ENCODE data around the gene TOR2A. TPM values are rescaled to one million over a fixed set of nuclear protein-coding genes. Genes with fewer than 3 reads are reported as not detected.

TOR2A gene
- total and polyA plus RNA-seq, 2 donors (not counting 3 experiments of a cell fraction or from before 2014, with no cell fraction given), result 19.3 to 23.9 TPM

DNA sequence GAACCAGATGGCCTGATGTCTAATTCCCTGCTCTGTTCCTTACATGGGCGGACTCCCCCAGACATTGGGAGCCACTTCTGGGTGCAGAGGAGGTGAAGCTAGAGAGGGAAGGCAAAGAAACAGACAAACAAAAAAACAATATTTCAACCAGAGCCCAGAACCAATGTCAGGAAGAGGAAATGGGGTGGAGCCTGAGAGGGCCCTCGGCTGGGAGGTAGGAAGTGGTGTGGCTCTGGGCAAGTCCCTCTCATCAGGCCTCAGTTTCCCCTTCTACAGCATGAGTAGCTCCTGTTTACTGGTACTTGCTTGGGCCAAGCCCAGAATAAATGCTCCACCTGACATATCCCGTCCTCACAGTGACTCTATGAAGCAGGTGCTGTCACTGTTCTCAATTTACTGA, 32.3 kb upstream of the TOR2A start:
- Histone ChIP-seq H3K79me2 (ENCODE audit: control insufficient read depth, insufficient read depth, low read length) (peaks cover 57% of the 10 kb centered on the region), H4K20me1 (replicated peaks; ENCODE audit: control insufficient read depth, extremely low read depth, insufficient read depth, low read length) (no peaks in the 10 kb centered on the region), H3K4me1 (ENCODE audit: control insufficient read depth, extremely low read depth, insufficient read depth, low read length) (peaks cover 71% of the 10 kb centered on the region), H3K27me3 (ENCODE audit: control insufficient read depth in 2 of 2, insufficient read depth in 2 of 2, low read length in 2 of 2) (no peaks in the 10 kb centered on the region), H3K9ac (replicated peaks; ENCODE audit: extremely low read depth, insufficient read depth, low read length) (peak overlapping the region; percentile 91), H2AFZ (ENCODE audit: low read depth, low read length) (no peak overlapping the region), H3K36me3 (ENCODE audit: control insufficient read depth in 2 of 2, extremely low read depth in 1 of 2, insufficient read depth in 2 of 2, low read length in 2 of 2) (peaks cover 9 to 12% of the 10 kb centered on the region in 2 experiments), H3K9me1 (replicated peaks; ENCODE audit: control insufficient read depth, extremely low read depth, insufficient read depth, low read length) (no peaks in the 10 kb centered on the region), H3K4me2 (ENCODE audit: insufficient read depth, low read length) (peak overlapping the region; percentile 53), H3K9me3 (replicated peaks; ENCODE audit: control insufficient read depth, insufficient read depth, low read length) (no peaks in the 10 kb centered on the region), H3K27ac (ENCODE audit: insufficient read depth, low read depth, low read length) (peak overlapping the region; percentile 96), H3K4me3 (replicated peaks in 1 of 3; ENCODE audit: insufficient read depth in 1 of 3, low read depth in 1 of 3, low read length in 3 of 3) (peak overlapping the region in 2 of 3 experiments; percentile 26 to 65)
- peak; percentile 41 for DNase-seq (ENCODE audit: low read depth, low spot score)
- POLR2A ChIA-PET, result interaction anchor here (0.9 to 1.0 kb wide), 2 partner anchors 22 to 103 kb away, joined by 3 to 7 read pairs; no protein-coding TSS in a partner anchor
- CTCF ChIA-PET, result interaction anchor here (1.0 to 11.3 kb wide), 3 partner anchors 15 to 102 kb away, joined by 4 to 167 read pairs (median 5); partner anchors contain the start of genes CDK9, SH2D3C and TOR2A
- dilution Hi-C loops (cut with MboI; ENCODE audit: extremely low pct_ligation_motif_present, low sequenced_read_pairs), result no loop called here
- no TSS peak for BruUV-seq (replicated peaks)
- TF ChIP-seq POLR2AphosphoS5 (IDR thresholded peaks at IDR 0.05; ENCODE audit: insufficient read depth, low read depth, low read length) (peak; percentile 14), EZH2 (IDR thresholded peaks at IDR 0.05; ENCODE audit: borderline replicate concordance, low read depth, low read length, severe bottlenecking) (no peak)
- peak; percentile 76 for FAIRE-seq
- intact Hi-C loops (cut with micrococcal nuclease), result no loop called here

DNA sequence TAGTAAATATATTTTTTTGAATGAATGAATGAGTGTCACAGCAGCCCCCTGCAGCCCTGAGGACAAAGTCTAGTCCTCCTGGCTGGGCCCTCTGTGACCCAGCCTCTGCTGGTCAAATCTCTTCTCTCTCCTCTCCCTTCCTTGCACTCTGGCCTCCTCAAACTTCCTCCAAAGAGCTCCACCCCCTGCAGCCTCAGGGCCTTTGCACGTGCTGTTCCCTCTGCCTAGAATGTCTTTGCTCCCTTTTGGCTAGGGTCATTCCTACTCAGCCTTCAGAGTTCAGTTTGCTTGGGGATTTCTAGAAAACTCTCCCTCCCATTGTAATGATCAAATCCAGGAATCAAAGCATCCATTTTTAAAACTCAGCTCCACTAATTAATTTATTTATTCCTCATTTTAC, 30.3 kb upstream of the TOR2A start:
- no peaks in the 10 kb centered on the region for H3K9me1 ChIP-seq (replicated peaks; ENCODE audit: control insufficient read depth, extremely low read depth, insufficient read depth, low read length)
- H3K79me2 ChIP-seq (ENCODE audit: control insufficient read depth, insufficient read depth, low read length), result peaks cover 65% of the 10 kb centered on the region
- H3K36me3 ChIP-seq (ENCODE audit: control insufficient read depth in 2 of 2, extremely low read depth in 1 of 2, insufficient read depth in 2 of 2, low read length in 2 of 2), result peaks cover 13 to 15% of the 10 kb centered on the region in 2 experiments
- no TSS peak for BruUV-seq (replicated peaks)
- no peak overlapping the region for H3K9ac ChIP-seq (replicated peaks; ENCODE audit: extremely low read depth, insufficient read depth, low read length)
- H3K27me3 ChIP-seq (ENCODE audit: control insufficient read depth in 2 of 2, insufficient read depth in 2 of 2, low read length in 2 of 2), result no peaks in the 10 kb centered on the region
- ChIA-PET CTCF (interaction anchor here (0.8 to 11.3 kb wide), 4 partner anchors 17 to 156 kb away, joined by 3 to 167 read pairs (median 13); partner anchors contain the start of genes CDK9, SH2D3C and TOR2A), POLR2A (no interaction called here)
- dilution Hi-C loops (cut with MboI; ENCODE audit: extremely low pct_ligation_motif_present, low sequenced_read_pairs) (no loop called here), intact Hi-C loops (cut with micrococcal nuclease) (no loop called here)
- H3K4me3 ChIP-seq (replicated peaks in 1 of 3; ENCODE audit: insufficient read depth in 1 of 3, low read depth in 1 of 3, low read length in 3 of 3), result no peak overlapping the region
- DNase-seq (ENCODE audit: low read depth, low spot score), result no peak
- H3K9me3 ChIP-seq (replicated peaks; ENCODE audit: control insufficient read depth, insufficient read depth, low read length), result no peaks in the 10 kb centered on the region
- TF ChIP-seq, protein P1, sequence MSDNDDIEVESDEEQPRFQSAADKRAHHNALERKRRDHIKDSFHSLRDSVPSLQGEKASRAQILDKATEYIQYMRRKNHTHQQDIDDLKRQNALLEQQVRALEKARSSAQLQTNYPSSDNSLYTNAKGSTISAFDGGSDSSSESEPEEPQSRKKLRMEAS (IDR thresholded peaks at IDR 0.05; ENCODE audit: insufficient read depth, insufficient read length), result no peak
- TF ChIP-seq EZH2 (IDR thresholded peaks at IDR 0.05; ENCODE audit: borderline replicate concordance, low read depth, low read length, severe bottlenecking), result no peak
- no peak for TF ChIP-seq MYC (IDR thresholded peaks at IDR 0.05; ENCODE audit: low read depth, low read length)
- no peak for TF ChIP-seq JUN (IDR thresholded peaks at IDR 0.05; ENCODE audit: borderline replicate concordance, insufficient read depth, insufficient read length, low read depth)
- TF ChIP-seq POLR2A (IDR thresholded peaks at IDR 0.05; ENCODE audit: low read depth, low read length), result no peak
- TF ChIP-seq, protein P2, sequence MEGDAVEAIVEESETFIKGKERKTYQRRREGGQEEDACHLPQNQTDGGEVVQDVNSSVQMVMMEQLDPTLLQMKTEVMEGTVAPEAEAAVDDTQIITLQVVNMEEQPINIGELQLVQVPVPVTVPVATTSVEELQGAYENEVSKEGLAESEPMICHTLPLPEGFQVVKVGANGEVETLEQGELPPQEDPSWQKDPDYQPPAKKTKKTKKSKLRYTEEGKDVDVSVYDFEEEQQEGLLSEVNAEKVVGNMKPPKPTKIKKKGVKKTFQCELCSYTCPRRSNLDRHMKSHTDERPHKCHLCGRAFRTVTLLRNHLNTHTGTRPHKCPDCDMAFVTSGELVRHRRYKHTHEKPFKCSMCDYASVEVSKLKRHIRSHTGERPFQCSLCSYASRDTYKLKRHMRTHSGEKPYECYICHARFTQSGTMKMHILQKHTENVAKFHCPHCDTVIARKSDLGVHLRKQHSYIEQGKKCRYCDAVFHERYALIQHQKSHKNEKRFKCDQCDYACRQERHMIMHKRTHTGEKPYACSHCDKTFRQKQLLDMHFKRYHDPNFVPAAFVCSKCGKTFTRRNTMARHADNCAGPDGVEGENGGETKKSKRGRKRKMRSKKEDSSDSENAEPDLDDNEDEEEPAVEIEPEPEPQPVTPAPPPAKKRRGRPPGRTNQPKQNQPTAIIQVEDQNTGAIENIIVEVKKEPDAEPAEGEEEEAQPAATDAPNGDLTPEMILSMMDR (IDR thresholded peaks at IDR 0.05; ENCODE audit: extremely low read depth in 1 of 2, insufficient read depth in 1 of 2, low read depth in 1 of 2, low read length in 2 of 2), result no peak
- no peak for TF ChIP-seq FOS (IDR thresholded peaks at IDR 0.05; ENCODE audit: borderline replicate concordance, insufficient read depth, low read length)
- TF ChIP-seq GATA2 (IDR thresholded peaks at IDR 0.05; ENCODE audit: insufficient read depth, insufficient read length, low read depth, low read length), result no peak
- no peak for TF ChIP-seq POLR2AphosphoS5 (IDR thresholded peaks at IDR 0.05; ENCODE audit: insufficient read depth, low read depth, low read length)
- H3K27ac ChIP-seq (ENCODE audit: insufficient read depth, low read depth, low read length), result peak overlapping the region; percentile 95
- no peak overlapping the region for H2AFZ ChIP-seq (ENCODE audit: low read depth, low read length)
- H3K4me2 ChIP-seq (ENCODE audit: insufficient read depth, low read length), result no peak overlapping the region
- H3K4me1 ChIP-seq (ENCODE audit: control insufficient read depth, extremely low read depth, insufficient read depth, low read length), result peaks cover 84% of the 10 kb centered on the region
- no peak for FAIRE-seq
- H4K20me1 ChIP-seq (replicated peaks; ENCODE audit: control insufficient read depth, extremely low read depth, insufficient read depth, low read length), result no peaks in the 10 kb centered on the region

Data from endothelial cell of umbilical vein (primary cell).